SK-N-SH (cell line): ENCODE results near the gene RAVER2. TPM values are rescaled to one million over a fixed set of nuclear protein-coding genes. Genes with fewer than 3 reads are reported as not detected.

Experiments used
- CTCF ChIA-PET: fragments of 300-600, 350-600 bp; formaldehyde crosslinking; extraction: SDS; loops from one replicate; lab custom pipeline; 2021; lab: Yijun Ruan, JAX
- POLR2A ChIA-PET: fragments of 350-600 bp; sonication (Branson Sonifier 250); formaldehyde crosslinking; extraction: SDS; loops from one replicate; lab custom pipeline; 2020; ENCODE audit warnings: antibody characterized with exemption, inconsistent platforms; lab: Yijun Ruan, JAX
- DNase-seq: peaks from one replicate; pipeline ENCODE4 v3.0.0; 2012
- H2AFZ ChIP-seq: fragments of 200-600 bp; sonication (generic); 2 replicates; pipeline ENCODE4 v1.8.1; 2016; ENCODE audit warnings: antibody characterized with exemption, mild to moderate bottlenecking, low read depth
- H3F3A ChIP-seq: fragments of 200-600 bp; sonication (generic); replicated peaks from 2 replicates; pipeline ENCODE3; 2016; ENCODE audit warnings: antibody characterized with exemption, mild to moderate bottlenecking; ENCODE audit not compliant: insufficient read depth
- H3K27ac ChIP-seq, 2 experiments: fragments of 200-500 bp in 1 of 2; fragments of 200-600 bp in 1 of 2; sonication (Bioruptor generic) in 1 of 2; sonication (generic), shearing (Covaris generic) in 1 of 2; 2 replicates each; pipeline versions ENCODE4 v1.5.1 to v1.6.1; 2014 to 2016; ENCODE audit warnings: low read depth in 2 of 2, inconsistent platforms in 1 of 2, low read length in 1 of 2, mild to moderate bottlenecking in 1 of 2, mixed read lengths in 1 of 2
- H3K27me3 ChIP-seq: fragments of 200-600 bp; sonication (generic), shearing (Covaris generic); 2 replicates; pipeline ENCODE4 v1.6.1; 2016; ENCODE audit warnings: mixed run types; ENCODE audit not compliant: insufficient read depth
- H3K36me3 ChIP-seq, 2 experiments: fragments of 200-500 bp in 1 of 2; fragments of 200-600 bp in 1 of 2; sonication (Bioruptor generic) in 1 of 2; sonication (generic) in 1 of 2; replicated peaks in 1 of 2; 2 replicates each; pipeline versions ENCODE3 to v1.5.1; 2014 to 2016; ENCODE audit warnings: low read length in 1 of 2, mild to moderate bottlenecking in 1 of 2; ENCODE audit not compliant: insufficient read depth in 2 of 2, control insufficient read depth in 1 of 2
- H3K4me1 ChIP-seq, 2 experiments: fragments of 200-500 bp in 1 of 2; fragments of 200-600 bp in 1 of 2; sonication (Bioruptor generic) in 1 of 2; sonication (generic), shearing (Covaris generic) in 1 of 2; 2 replicates each; pipeline versions ENCODE4 v1.5.1 to v1.6.1; 2014 to 2016; ENCODE audit warnings: low read depth in 1 of 2, low read length in 1 of 2, mixed run types in 1 of 2; ENCODE audit not compliant: insufficient read depth in 2 of 2, control insufficient read depth in 1 of 2
- H3K4me2 ChIP-seq: fragments of 200-600 bp; sonication (generic), shearing (Covaris generic); 2 replicates; pipeline ENCODE4 v1.6.1; 2017; ENCODE audit warnings: mixed run types
- H3K4me3 ChIP-seq, 2 experiments: fragments of 200-500 bp in 1 of 2; fragments of 200-600 bp in 1 of 2; sonication (Bioruptor generic) in 1 of 2; sonication (generic), shearing (Covaris generic) in 1 of 2; 2 replicates each; pipeline versions ENCODE4 v1.5.1 to v1.8.1; 2014 to 2016; ENCODE audit warnings: low read depth in 2 of 2, inconsistent platforms in 1 of 2, low read length in 1 of 2, mild to moderate bottlenecking in 1 of 2, mixed read lengths in 1 of 2, moderate library complexity in 1 of 2
- H3K79me2 ChIP-seq: fragments of 200-600 bp; sonication (generic); 2 replicates; pipeline ENCODE4 v1.8.1; 2017; ENCODE audit warnings: mild to moderate bottlenecking; ENCODE audit not compliant: insufficient read depth
- H3K9ac ChIP-seq: fragments of 200-600 bp; sonication (generic); 2 replicates; pipeline ENCODE4 v1.6.1; 2017; ENCODE audit warnings: mixed run types
- H3K9me2 ChIP-seq: fragments of 200-600 bp; sonication (generic); 2 replicates; pipeline ENCODE4 v1.6.1; 2017; ENCODE audit warnings: mixed run types
- H3K9me3 ChIP-seq: fragments of 200-600 bp; sonication (generic); 2 replicates; pipeline ENCODE4 v1.6.1; 2017; ENCODE audit warnings: mixed run types, mild to moderate bottlenecking, moderate library complexity
- H4K20me1 ChIP-seq: fragments of 200-600 bp; sonication (generic); 2 replicates; pipeline ENCODE4 v1.6.1; 2017; ENCODE audit warnings: mild to moderate bottlenecking, mixed run types; ENCODE audit not compliant: insufficient read depth
- CHD2 ChIP-seq: fragments of 150-350 bp; IDR thresholded peaks from 2 replicates; pipeline ENCODE4 v1.6.1; 2018; ENCODE audit warnings: low read length; ENCODE audit not compliant: partially characterized antibody
- GATA2 ChIP-seq: sonication (generic); formaldehyde crosslinking; IDR thresholded peaks from 2 replicates; pipeline ENCODE4 v1.5.0; 2020; ENCODE audit warnings: mild to moderate bottlenecking, missing genetic modification reagents
- MXI1 ChIP-seq: IDR thresholded peaks from 2 replicates; pipeline ENCODE4 v1.6.1; 2012; ENCODE audit warnings: mild to moderate bottlenecking, low read depth, low read length, improper control_type of control experiment
- NRF1 ChIP-seq: IDR thresholded peaks from 2 replicates; pipeline ENCODE4 v1.6.1; 2012; ENCODE audit warnings: low read depth, mild to moderate bottlenecking, low read length
- RCOR1 ChIP-seq: fragments of 150-350 bp; IDR thresholded peaks from 2 replicates; pipeline ENCODE4 v1.6.1; 2017; ENCODE audit warnings: antibody characterized with exemption, low read length
- RFX5 ChIP-seq: IDR thresholded peaks from 2 replicates; pipeline ENCODE4 v1.6.1; 2012; ENCODE audit warnings: mild to moderate bottlenecking, improper control_type of control experiment, low read length
- RXRA ChIP-seq: IDR thresholded peaks from 2 replicates; pipeline ENCODE4 v1.4.0; 2012; ENCODE audit warnings: low read depth, mild to moderate bottlenecking, borderline replicate concordance
- SIN3A ChIP-seq: IDR thresholded peaks from 2 replicates; pipeline ENCODE4 v1.6.1; 2012; ENCODE audit warnings: low read depth, mild to moderate bottlenecking, low read length, moderate library complexity, borderline replicate concordance
- TEAD4 ChIP-seq: IDR thresholded peaks from 2 replicates; pipeline ENCODE4 v1.4.0; 2012; ENCODE audit warnings: mild to moderate bottlenecking, borderline replicate concordance; ENCODE audit not compliant: insufficient read depth
- YY1 ChIP-seq: IDR thresholded peaks from 2 replicates; pipeline ENCODE4 v1.4.0; 2012; ENCODE audit warnings: low read depth, mild to moderate bottlenecking
- WGBS: methylation state at CpG from one replicate; pipeline ENCODE4 v1.1.6; 2017; ENCODE audit warnings: low lambda C conversion rate; 5-methylcytosine and 5-hydroxymethylcytosine counted together
- polyA plus RNA-seq, 3 experiments: library from polyadenylated mRNA; depleted of rRNA; stranded (reverse); fragments of >200 nt; gene quantifications; 2 replicates each; pipeline ENCODE4 v1.2.3, GENCODE V29; 2012
- TF ChIP-seq, protein P1 (sequence below): IDR thresholded peaks from 2 replicates; pipeline ENCODE4; 2012
- TF ChIP-seq, protein P2 (sequence below): IDR thresholded peaks from 2 replicates; pipeline ENCODE4 v1.4.0; 2012; ENCODE audit warnings: low read depth, borderline replicate concordance

The RAVER2 gene
- polyA plus RNA-seq, 1 of the 3 experiments (the other 2 are of a cell fraction): 7.3 TPM

DNA sequence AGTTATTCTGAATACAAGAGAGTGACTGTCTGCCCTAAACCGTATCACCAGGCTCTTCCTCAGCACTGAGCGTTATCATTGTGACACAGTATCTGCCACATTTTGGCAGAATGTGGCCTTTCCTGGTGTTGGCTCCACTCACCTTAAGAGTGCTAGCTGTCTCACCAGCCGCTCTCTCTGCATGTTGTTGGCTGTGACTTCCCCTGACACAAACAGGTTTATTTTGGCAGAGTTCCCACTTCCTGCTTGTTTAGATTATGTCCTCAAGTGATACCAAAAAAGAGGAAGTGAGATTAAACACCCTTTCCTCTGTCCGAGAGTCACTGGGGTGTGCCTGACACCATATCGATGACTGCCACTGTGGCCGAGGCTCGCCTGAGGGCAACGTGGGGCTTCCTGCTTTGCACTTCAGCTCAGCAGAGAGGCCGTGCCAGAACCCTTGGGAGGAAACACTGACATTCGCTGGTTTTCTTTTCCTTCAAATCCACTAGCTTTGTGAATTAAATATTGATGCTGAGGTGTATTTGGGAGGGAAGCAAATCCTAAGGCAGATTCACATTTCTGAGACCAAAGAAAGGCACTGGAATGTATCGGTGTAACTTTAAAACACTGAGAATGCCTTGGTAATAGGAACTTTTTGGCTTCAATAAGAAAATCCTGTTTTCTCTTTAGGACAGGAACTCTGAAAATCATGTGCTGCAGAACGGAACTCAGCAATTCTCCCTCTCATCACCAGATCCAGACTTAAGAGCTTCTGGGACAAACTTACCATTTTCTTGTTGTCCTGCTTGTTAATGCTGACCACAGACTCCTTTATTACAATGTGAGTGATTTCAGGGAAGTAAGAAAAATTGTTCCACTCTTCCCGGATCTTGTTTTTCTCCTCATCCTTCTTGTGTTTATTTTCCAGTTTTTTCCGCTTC, 119.4 kb downstream of the RAVER2 start:
- Histone ChIP-seq H3K27me3 (no peaks in the 10 kb centered on the region), H3K4me3 (no peak overlapping the region), H3K4me2 (no peak overlapping the region), H4K20me1 (no peaks in the 10 kb centered on the region), H3K9me2 (no peaks in the 10 kb centered on the region), H3K36me3 (peaks cover 31 to 55% of the 10 kb centered on the region in 2 experiments), H3K9me3 (no peaks in the 10 kb centered on the region), H3F3A (no peaks in the 10 kb centered on the region), H3K27ac (peak overlapping the region in 1 of 2 experiments; percentile 34; a peak in 1 of 4 replicates), H3K9ac (no peak overlapping the region), H2AFZ (no peak overlapping the region), H3K79me2 (no peaks in the 10 kb centered on the region), H3K4me1 (no peaks in the 10 kb centered on the region)
- WGBS: 84% methylated on average over 14 of the region's 14 CpGs
- ChIA-PET POLR2A (no interaction called here), CTCF (interaction anchor here (0.7 to 1.2 kb wide), 2 partner anchors 84 to 211 kb away, joined by 3 read pairs; no protein-coding TSS in a partner anchor)
- DNase-seq: no peak
- TF ChIP-seq CHD2 (no peak), GATA2 (CRISPR knock-in tag) (no peak), TEAD4 (no peak), NRF1 (no peak), RXRA (no peak), YY1 (no peak), SIN3A (no peak), RFX5 (no peak), RCOR1 (no peak), MXI1 (no peak)
- TF ChIP-seq, protein P1, sequence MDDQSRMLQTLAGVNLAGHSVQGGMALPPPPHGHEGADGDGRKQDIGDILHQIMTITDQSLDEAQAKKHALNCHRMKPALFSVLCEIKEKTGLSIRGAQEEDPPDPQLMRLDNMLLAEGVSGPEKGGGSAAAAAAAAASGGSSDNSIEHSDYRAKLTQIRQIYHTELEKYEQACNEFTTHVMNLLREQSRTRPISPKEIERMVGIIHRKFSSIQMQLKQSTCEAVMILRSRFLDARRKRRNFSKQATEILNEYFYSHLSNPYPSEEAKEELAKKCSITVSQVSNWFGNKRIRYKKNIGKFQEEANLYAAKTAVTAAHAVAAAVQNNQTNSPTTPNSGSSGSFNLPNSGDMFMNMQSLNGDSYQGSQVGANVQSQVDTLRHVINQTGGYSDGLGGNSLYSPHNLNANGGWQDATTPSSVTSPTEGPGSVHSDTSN: no peak
- TF ChIP-seq, protein P2, sequence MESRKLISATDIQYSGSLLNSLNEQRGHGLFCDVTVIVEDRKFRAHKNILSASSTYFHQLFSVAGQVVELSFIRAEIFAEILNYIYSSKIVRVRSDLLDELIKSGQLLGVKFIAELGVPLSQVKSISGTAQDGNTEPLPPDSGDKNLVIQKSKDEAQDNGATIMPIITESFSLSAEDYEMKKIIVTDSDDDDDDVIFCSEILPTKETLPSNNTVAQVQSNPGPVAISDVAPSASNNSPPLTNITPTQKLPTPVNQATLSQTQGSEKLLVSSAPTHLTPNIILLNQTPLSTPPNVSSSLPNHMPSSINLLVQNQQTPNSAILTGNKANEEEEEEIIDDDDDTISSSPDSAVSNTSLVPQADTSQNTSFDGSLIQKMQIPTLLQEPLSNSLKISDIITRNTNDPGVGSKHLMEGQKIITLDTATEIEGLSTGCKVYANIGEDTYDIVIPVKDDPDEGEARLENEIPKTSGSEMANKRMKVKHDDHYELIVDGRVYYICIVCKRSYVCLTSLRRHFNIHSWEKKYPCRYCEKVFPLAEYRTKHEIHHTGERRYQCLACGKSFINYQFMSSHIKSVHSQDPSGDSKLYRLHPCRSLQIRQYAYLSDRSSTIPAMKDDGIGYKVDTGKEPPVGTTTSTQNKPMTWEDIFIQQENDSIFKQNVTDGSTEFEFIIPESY: no peak
